ENCODE data around the gene MEIS2. TPM values are rescaled to one million over a fixed set of nuclear protein-coding genes. Genes with fewer than 3 reads are reported as not detected.

The MEIS2 gene
- total RNA-seq: 58.5 and 59.5 TPM in 2 replicates
- long read RNA-seq, full-length matches to known transcripts: 3 of 26 reads
- long read RNA-seq, partial matches to known transcripts: 8 of 26 reads
- long read RNA-seq, other reads (novel, unspliced or antisense): 15 of 26 reads

DNA sequence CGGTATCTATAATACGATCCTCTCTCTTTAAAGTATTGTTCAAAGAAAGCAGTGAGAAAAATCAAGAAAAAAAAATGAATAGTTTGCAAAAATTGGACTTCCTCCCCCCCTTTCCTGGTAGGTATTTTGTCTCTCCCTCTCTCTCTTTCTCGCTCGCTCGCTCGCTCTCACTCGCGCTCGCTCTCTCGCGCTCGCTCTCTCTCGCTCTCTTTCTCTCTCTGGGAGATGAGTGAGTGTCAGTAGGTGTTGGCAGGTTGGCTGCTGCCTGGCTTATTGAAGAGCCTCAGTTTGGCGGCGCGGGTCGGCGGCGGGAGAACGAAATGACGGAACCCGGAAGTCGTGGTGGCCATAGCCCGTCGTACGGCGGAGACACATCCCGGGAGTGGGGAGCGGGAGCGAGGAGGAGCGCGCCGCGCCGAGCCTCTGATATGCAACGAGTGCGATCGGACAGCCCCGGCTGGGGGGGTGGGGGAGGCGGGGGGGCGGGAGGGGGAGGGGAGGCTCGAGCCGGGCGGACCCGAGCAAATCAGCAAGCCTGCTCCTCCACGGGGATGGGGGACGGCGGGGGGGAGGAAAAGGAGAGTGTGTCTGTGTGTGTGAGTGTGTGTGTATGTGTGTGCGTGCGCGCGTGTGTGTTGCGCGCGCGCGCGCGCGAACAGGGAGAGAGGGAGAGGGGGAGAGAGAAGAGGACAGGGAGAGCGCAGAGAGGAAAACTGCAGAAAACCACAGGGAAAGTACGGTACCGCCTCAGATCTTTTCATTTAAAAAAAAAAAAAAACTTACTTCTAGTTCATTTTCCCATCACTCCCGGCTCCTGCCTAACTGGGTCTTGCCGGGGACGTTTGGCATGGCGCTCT is at the start of gene MEIS2:
Gene MEIS2 (minus strand): TSS at position 441 of the 857 bp plus-strand sequence. CDS start 1,083 bp downstream, outside the sequence.
- Mint-ChIP-seq H3K27me3 (ENCODE audit: low read depth) (peaks cover 95% of the 10 kb centered on the region), H3K4me1 (peaks cover 59% of the 10 kb centered on the region), H3K4me3 (peak within 1 kb of the TSS; percentile 99), H3K36me3 (ENCODE audit: low read depth) (peaks cover 10% of the 10 kb centered on the region), H3K27ac (ENCODE audit: unreplicated experiment) (peak within 1 kb of the TSS; percentile 98), H3K9me3 (no peaks in the 10 kb centered on the region)
- TF ChIP-seq, protein P1, sequence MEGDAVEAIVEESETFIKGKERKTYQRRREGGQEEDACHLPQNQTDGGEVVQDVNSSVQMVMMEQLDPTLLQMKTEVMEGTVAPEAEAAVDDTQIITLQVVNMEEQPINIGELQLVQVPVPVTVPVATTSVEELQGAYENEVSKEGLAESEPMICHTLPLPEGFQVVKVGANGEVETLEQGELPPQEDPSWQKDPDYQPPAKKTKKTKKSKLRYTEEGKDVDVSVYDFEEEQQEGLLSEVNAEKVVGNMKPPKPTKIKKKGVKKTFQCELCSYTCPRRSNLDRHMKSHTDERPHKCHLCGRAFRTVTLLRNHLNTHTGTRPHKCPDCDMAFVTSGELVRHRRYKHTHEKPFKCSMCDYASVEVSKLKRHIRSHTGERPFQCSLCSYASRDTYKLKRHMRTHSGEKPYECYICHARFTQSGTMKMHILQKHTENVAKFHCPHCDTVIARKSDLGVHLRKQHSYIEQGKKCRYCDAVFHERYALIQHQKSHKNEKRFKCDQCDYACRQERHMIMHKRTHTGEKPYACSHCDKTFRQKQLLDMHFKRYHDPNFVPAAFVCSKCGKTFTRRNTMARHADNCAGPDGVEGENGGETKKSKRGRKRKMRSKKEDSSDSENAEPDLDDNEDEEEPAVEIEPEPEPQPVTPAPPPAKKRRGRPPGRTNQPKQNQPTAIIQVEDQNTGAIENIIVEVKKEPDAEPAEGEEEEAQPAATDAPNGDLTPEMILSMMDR (conservative IDR thresholded peaks at IDR 0.05): no peak
- DNase-seq (ENCODE audit: low read depth, low spot score): peak; percentile 76

DNA sequence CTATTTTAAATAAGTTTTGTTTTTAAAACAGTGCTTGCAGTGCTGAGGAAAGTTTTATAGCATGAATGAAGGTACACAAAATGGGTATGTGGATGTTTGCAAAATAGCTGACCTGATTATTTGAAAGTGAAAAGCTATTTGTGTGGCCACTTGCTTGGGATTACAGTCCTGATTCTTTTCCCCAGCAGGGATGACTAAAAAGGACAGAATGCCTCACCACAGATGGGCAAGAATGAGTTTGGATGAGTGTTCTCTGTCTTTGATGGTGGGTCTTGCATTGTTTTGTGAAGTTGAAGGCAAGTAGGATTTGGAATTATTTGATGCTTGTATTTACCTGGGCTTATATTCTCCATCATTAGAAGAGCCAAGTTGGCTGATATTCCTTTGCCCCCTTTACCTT is 48.8 kb upstream of the MEIS2 start:
- Mint-ChIP-seq H3K27ac (ENCODE audit: unreplicated experiment) (no peak overlapping the region), H3K4me1 (peaks cover 8% of the 10 kb centered on the region), H3K27me3 (ENCODE audit: low read depth) (no peaks in the 10 kb centered on the region), H3K4me3 (no peak overlapping the region), H3K9me3 (peaks cover 8% of the 10 kb centered on the region), H3K36me3 (ENCODE audit: low read depth) (no peaks in the 10 kb centered on the region)
- TF ChIP-seq, protein P1 (conservative IDR thresholded peaks at IDR 0.05): no peak
- no peak for DNase-seq (ENCODE audit: low read depth, low spot score)

GRCh38 chr15:37148714-37149113 is 48.4 kb upstream of the MEIS2 start:
- H3K36me3 Mint-ChIP-seq (ENCODE audit: low read depth): no peaks in the 10 kb centered on the region
- no peak overlapping the region for H3K27ac Mint-ChIP-seq (ENCODE audit: unreplicated experiment)
- no peaks in the 10 kb centered on the region for H3K27me3 Mint-ChIP-seq (ENCODE audit: low read depth)
- H3K9me3 Mint-ChIP-seq: peaks cover 6% of the 10 kb centered on the region
- no peak overlapping the region for H3K4me3 Mint-ChIP-seq
- TF ChIP-seq, protein P1 (conservative IDR thresholded peaks at IDR 0.05): no peak
- DNase-seq (ENCODE audit: low read depth, low spot score): no peak
- peaks cover 8% of the 10 kb centered on the region for H3K4me1 Mint-ChIP-seq

- TF ChIP-seq, protein P1 (conservative IDR thresholded peaks at IDR 0.05): no peak
- no peak for DNase-seq (ENCODE audit: low read depth, low spot score)
- H3K27ac Mint-ChIP-seq (ENCODE audit: unreplicated experiment): no peak overlapping the region
- H3K36me3 Mint-ChIP-seq (ENCODE audit: low read depth): no peaks in the 10 kb centered on the region
- H3K27me3 Mint-ChIP-seq (ENCODE audit: low read depth): no peaks in the 10 kb centered on the region
- H3K4me1 Mint-ChIP-seq: peaks cover 5% of the 10 kb centered on the region
- H3K9me3 Mint-ChIP-seq: no peaks in the 10 kb centered on the region
- no peak overlapping the region for H3K4me3 Mint-ChIP-seq
These were observed 43.0 kb upstream of the MEIS2 start for GRCh38 chr15:37143351-37143750.

DNA sequence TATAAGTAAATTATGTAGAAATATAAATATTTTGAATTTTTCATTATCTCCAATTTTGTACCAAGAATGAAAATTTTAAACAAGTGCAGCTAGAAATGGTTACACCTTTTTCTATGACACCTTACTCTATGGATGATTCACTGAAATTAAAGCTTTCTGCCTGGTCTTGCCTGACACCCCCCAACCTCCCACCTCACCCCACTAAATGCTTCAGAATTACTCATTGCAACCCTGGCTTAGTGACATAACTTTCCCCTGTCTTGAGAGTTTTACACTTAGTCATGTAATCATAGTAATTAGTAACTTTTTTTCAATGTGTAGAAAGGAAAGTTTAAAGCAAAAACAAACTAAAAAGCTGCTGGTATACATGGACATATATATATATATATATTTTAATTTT is 42.0 kb upstream of the MEIS2 start:
- H3K27ac Mint-ChIP-seq (ENCODE audit: unreplicated experiment): no peak overlapping the region
- TF ChIP-seq, protein P1 (conservative IDR thresholded peaks at IDR 0.05): no peak
- H3K4me3 Mint-ChIP-seq: no peak overlapping the region
- H3K9me3 Mint-ChIP-seq: no peaks in the 10 kb centered on the region
- DNase-seq (ENCODE audit: low read depth, low spot score): no peak
- no peaks in the 10 kb centered on the region for H3K36me3 Mint-ChIP-seq (ENCODE audit: low read depth)
- no peaks in the 10 kb centered on the region for H3K27me3 Mint-ChIP-seq (ENCODE audit: low read depth)
- H3K4me1 Mint-ChIP-seq: no peaks in the 10 kb centered on the region

All from neural crest cell (in vitro differentiated cells).